B cell (primary cell): ENCODE data around the gene MCUB. TPM values are rescaled to one million over a fixed set of nuclear protein-coding genes. Genes with fewer than 3 reads are reported as not detected.

Experiments
- ATAC-seq: fragments of 200-7000 bp; cut with Tn5 transposase; one replicate; pipeline ENCODE4 v1.10.0; 2021; ENCODE audit warnings: low read depth, mild to moderate bottlenecking, moderate number of reproducible peaks, moderate library complexity
- CTCF ChIA-PET: fragments of 350-600 bp; sonication (Branson Sonifier 250); formaldehyde crosslinking; loops from one replicate; lab custom pipeline; 2021; ENCODE audit warnings: antibody characterized with exemption, inconsistent platforms; lab: Charles Lee
- POLR2A ChIA-PET: fragments of 350-600 bp; sonication (Branson Sonifier 250); formaldehyde crosslinking; loops from one replicate; lab custom pipeline; 2021; ENCODE audit warnings: antibody characterized with exemption; lab: Charles Lee
- DNase-seq: peaks from one replicate; pipeline ENCODE4 v3.0.0; 2013
- H2AFZ ChIP-seq: 2 replicates; pipeline ENCODE4 v1.6.1; 2012; ENCODE audit warnings: mild to moderate bottlenecking, low read depth, low read length; ENCODE audit not compliant: insufficient read depth, poor library complexity, severe bottlenecking
- H3K27ac ChIP-seq, 2 donors: 1 replicate in 1 of 2; 2 replicates in 1 of 2; pipeline ENCODE4 v1.5.1; 2012 to 2013; ENCODE audit warnings: low read length in 2 of 2, mild to moderate bottlenecking in 2 of 2, moderate library complexity in 1 of 2
- H3K27me3 ChIP-seq, 4 experiments: fragments of 200-600 bp in 1 of 4; sonication (generic) in 1 of 4; replicated peaks in 1 of 4; 1 replicate in 2 of 4; 2 replicates in 2 of 4; pipeline versions ENCODE4 v1.6.1 to v1.7.0; 2013 to 2016; ENCODE audit warnings: low read length in 3 of 4, mild to moderate bottlenecking in 2 of 4, mixed read lengths in 1 of 4, moderate library complexity in 1 of 4; ENCODE audit not compliant: insufficient read depth in 4 of 4, control insufficient read depth in 3 of 4; ENCODE audit errors: control extremely low read depth in 1 of 4
- H3K36me3 ChIP-seq, 2 experiments: replicated peaks in 1 of 2; 1 replicate in 1 of 2; 2 replicates in 1 of 2; pipeline versions ENCODE4 v1.6.1 to v1.7.1; 2013; ENCODE audit warnings: low read length in 1 of 2; ENCODE audit not compliant: insufficient read depth in 2 of 2, control insufficient read depth in 1 of 2; ENCODE audit errors: control extremely low read depth in 1 of 2, extremely low read depth in 1 of 2
- H3K4me1 ChIP-seq, 2 donors: fragments of 200-600 bp in 1 of 2; sonication (generic) in 1 of 2; 1 replicate in 1 of 2; 2 replicates in 1 of 2; pipeline versions ENCODE4 v1.5.1 to v1.6.1; 2013 to 2017; ENCODE audit warnings: low read length in 2 of 2; ENCODE audit not compliant: control insufficient read depth in 2 of 2, insufficient read depth in 2 of 2
- H3K4me2 ChIP-seq: replicated peaks from 2 replicates; pipeline ENCODE3; 2012; ENCODE audit warnings: mild to moderate bottlenecking, low read depth, low read length; ENCODE audit not compliant: poor library complexity, severe bottlenecking
- H3K4me3 ChIP-seq, 5 experiments: fragments of 200-600 bp in 1 of 5; sonication (generic) in 1 of 5; 1 replicate in 3 of 5; 2 replicates in 2 of 5; pipeline versions ENCODE4 v1.5.1 to v1.7.0; 2011 to 2016; ENCODE audit warnings: low read length in 4 of 5, mild to moderate bottlenecking in 4 of 5, low read depth in 2 of 5, control low read depth in 1 of 5, moderate library complexity in 1 of 5; ENCODE audit not compliant: insufficient read depth in 1 of 5; ENCODE audit errors: control extremely low read depth in 1 of 5, extremely low read depth in 1 of 5
- H3K79me2 ChIP-seq: fragments of 200-600 bp; sonication (generic); one replicate; pipeline ENCODE4 v1.6.0; 2016; ENCODE audit warnings: low read length; ENCODE audit not compliant: control insufficient read depth, insufficient read depth
- H3K9ac ChIP-seq: fragments of 200-600 bp; sonication (generic); 2 replicates; pipeline ENCODE4 v1.6.1; 2017; ENCODE audit warnings: mild to moderate bottlenecking, low read length, moderate library complexity
- H3K9me3 ChIP-seq, 3 donors: one replicate each; pipeline versions ENCODE4 v1.6.1 to v1.7.1; 2013; ENCODE audit warnings: low read length in 2 of 3; ENCODE audit not compliant: control insufficient read depth in 2 of 3, insufficient read depth in 1 of 3; ENCODE audit errors: control extremely low read depth in 1 of 3
- H4K20me1 ChIP-seq: 2 replicates; pipeline ENCODE4 v1.6.0; 2012; ENCODE audit warnings: mild to moderate bottlenecking, low read length; ENCODE audit not compliant: insufficient read depth, control insufficient read depth, poor library complexity, severe bottlenecking
- H3K27ac Mint-ChIP-seq: one replicate; pipeline ENCODE4 v1.8.0; 2021; ENCODE audit warnings: mixed read lengths
- H3K27me3 Mint-ChIP-seq: one replicate; pipeline ENCODE4 v1.8.0; 2021; ENCODE audit warnings: mixed read lengths
- H3K4me1 Mint-ChIP-seq: one replicate; pipeline ENCODE4 v1.8.0; 2021; ENCODE audit warnings: mixed read lengths
- H3K4me3 Mint-ChIP-seq: one replicate; pipeline ENCODE4 v1.8.0; 2021; ENCODE audit warnings: mixed read lengths
- H3K9me3 Mint-ChIP-seq: one replicate; pipeline ENCODE4 v1.8.0; 2022; ENCODE audit warnings: mixed read lengths; ENCODE audit not compliant: insufficient read depth
- EZH2 ChIP-seq: IDR thresholded peaks from 2 replicates; pipeline ENCODE4 v1.6.1; 2012; ENCODE audit warnings: borderline replicate concordance, low read depth, mild to moderate bottlenecking, moderate library complexity, low read length; ENCODE audit not compliant: insufficient read depth, poor library complexity, severe bottlenecking
- WGBS: methylation state at CpG from one replicate; pipeline ENCODE4 v1.1.5; 2013; ENCODE audit warnings: missing lambda C conversion rate; ENCODE audit not compliant: insufficient coverage; 5-methylcytosine and 5-hydroxymethylcytosine counted together
- intact Hi-C: fragments of 100-400 bp; cut with micrococcal nuclease; formaldehyde crosslinking; loops from one replicate; pipeline ENCODE4 v1.10.0; 2022
- polyA plus RNA-seq: library from polyadenylated mRNA; depleted of rRNA; stranded (reverse); fragments of >200 nt; gene quantifications from 2 replicates; pipeline ENCODE4 v1.2.3, GENCODE V29; 2012
- total RNA-seq, 2 donors: library from RNA; stranded (reverse); fragments of 120-200 nt in 1 of 2; gene quantifications; 1 replicate in 1 of 2; 2 replicates in 1 of 2; pipeline versions ENCODE4 v1.2.3 to v1.2.4, GENCODE V29; 2013 to 2022
- TF ChIP-seq, protein P1 (sequence below): fragments of 200-600 bp; IDR thresholded peaks from one replicate; pipeline ENCODE4 v1.8.0; 2022; ENCODE audit warnings: antibody characterized with exemption, mild to moderate bottlenecking

MCUB gene
- total and polyA plus RNA-seq, 2 donors (not counting 1 experiment from before 2014, with no cell fraction given): 59.3 to 114 TPM

DNA sequence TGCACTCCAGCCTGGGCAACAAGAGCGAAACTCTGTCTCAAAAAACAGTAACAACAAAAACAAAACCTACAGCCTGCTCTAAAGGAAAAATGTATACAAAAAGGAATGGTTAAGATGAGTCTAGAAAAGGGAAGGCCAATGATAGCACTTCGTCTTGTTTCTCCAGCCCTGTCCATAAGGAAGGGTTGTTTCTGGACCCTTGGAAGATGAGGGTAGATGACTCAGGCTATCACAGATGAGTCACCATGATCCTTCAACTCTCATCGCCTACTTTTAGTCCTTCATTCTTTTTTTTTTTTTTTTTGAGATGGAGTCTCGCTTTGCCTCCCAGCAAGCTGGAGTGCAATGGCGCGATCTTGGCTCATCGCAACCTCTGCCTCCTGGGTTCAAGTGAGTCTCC, 161.0 kb downstream of the MCUB start:
- Mint-ChIP-seq H3K9me3 (no peaks in the 10 kb centered on the region), H3K4me1 (peaks cover 7% of the 10 kb centered on the region), H3K4me3 (no peak overlapping the region), H3K27me3 (no peaks in the 10 kb centered on the region), H3K27ac (no peak overlapping the region)
- TF ChIP-seq, protein P1, sequence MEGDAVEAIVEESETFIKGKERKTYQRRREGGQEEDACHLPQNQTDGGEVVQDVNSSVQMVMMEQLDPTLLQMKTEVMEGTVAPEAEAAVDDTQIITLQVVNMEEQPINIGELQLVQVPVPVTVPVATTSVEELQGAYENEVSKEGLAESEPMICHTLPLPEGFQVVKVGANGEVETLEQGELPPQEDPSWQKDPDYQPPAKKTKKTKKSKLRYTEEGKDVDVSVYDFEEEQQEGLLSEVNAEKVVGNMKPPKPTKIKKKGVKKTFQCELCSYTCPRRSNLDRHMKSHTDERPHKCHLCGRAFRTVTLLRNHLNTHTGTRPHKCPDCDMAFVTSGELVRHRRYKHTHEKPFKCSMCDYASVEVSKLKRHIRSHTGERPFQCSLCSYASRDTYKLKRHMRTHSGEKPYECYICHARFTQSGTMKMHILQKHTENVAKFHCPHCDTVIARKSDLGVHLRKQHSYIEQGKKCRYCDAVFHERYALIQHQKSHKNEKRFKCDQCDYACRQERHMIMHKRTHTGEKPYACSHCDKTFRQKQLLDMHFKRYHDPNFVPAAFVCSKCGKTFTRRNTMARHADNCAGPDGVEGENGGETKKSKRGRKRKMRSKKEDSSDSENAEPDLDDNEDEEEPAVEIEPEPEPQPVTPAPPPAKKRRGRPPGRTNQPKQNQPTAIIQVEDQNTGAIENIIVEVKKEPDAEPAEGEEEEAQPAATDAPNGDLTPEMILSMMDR: no peak
- TF ChIP-seq EZH2: no peak
- 97% methylated on average over 3 of the region's 7 CpGs for WGBS
- no peaks in the 10 kb centered on the region for H3K9me3 ChIP-seq
- peaks cover 36% of the 10 kb centered on the region for H3K79me2 ChIP-seq
- H3K27ac ChIP-seq: no peak overlapping the region
- intact Hi-C loops: no loop called here
- H3K4me1 ChIP-seq: peaks cover 8 to 12% of the 10 kb centered on the region in 2 donors
- CTCF ChIA-PET: no interaction called here
- no peaks in the 10 kb centered on the region for H3K27me3 ChIP-seq
- DNase-seq (no peak), ATAC-seq (no peak)
- no peaks in the 10 kb centered on the region for H4K20me1 ChIP-seq
- POLR2A ChIA-PET: interaction anchor here (0.6 kb wide), 1 partner anchor 14 kb away, joined by 4 read pairs; no protein-coding TSS in a partner anchor
- H3K4me2 ChIP-seq: no peak overlapping the region
- peaks cover 4 to 13% of the 10 kb centered on the region in 2 experiments for H3K36me3 ChIP-seq
- H3K4me3 ChIP-seq: no peak overlapping the region
- H2AFZ ChIP-seq: no peak overlapping the region
- no peak overlapping the region for H3K9ac ChIP-seq

DNA sequence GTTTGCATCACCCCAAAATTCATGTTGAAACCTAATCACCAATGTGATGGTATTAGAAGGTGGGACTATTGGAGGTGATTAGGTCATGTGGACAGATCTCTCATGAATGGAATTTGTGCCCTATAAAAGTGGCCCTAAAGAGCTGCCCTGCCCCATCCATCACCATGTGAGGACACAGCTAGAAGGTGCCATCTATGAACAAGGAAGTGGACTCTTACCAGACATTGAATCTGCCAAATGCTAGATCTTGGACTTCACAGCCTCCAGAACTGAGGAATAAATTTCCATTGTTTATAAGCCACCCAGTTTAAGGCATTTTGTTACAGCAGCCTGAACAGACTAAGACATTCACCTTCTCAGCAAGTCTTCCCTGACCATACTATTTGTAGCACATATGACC, 162.3 kb downstream of the MCUB start:
- Mint-ChIP-seq H3K27me3 (no peaks in the 10 kb centered on the region), H3K4me3 (no peak overlapping the region), H3K9me3 (no peaks in the 10 kb centered on the region), H3K27ac (no peak overlapping the region), H3K4me1 (peaks cover 7% of the 10 kb centered on the region)
- Histone ChIP-seq H3K27me3 (no peaks in the 10 kb centered on the region), H3K4me2 (no peak overlapping the region), H3K36me3 (peaks cover 0 to 3% of the 10 kb centered on the region in 2 experiments), H3K4me3 (no peak overlapping the region), H4K20me1 (no peaks in the 10 kb centered on the region), H3K79me2 (peaks cover 42% of the 10 kb centered on the region), H3K9ac (no peak overlapping the region), H3K4me1 (peaks cover 8 to 12% of the 10 kb centered on the region in 2 donors), H2AFZ (no peak overlapping the region), H3K27ac (peak overlapping the region in 1 of 2 donors; percentile 27), H3K9me3 (no peaks in the 10 kb centered on the region)
- no peak for ATAC-seq
- POLR2A ChIA-PET: no interaction called here
- no peak for DNase-seq
- intact Hi-C loops: no loop called here
- CTCF ChIA-PET: no interaction called here
- TF ChIP-seq, protein P1: no peak
- TF ChIP-seq EZH2: no peak
